ENCODE measurements around the gene TBC1D5.
"Not testable (repeated sequence)": the region's sequence is repeated elsewhere in the genome, so short reads cannot be mapped to it uniquely, and the experiment has no call there.

GRCh38 chr3:17777326-17777725, 34.9 kb upstream of the TBC1D5 start:
- TF ChIP-seq, protein P1, sequence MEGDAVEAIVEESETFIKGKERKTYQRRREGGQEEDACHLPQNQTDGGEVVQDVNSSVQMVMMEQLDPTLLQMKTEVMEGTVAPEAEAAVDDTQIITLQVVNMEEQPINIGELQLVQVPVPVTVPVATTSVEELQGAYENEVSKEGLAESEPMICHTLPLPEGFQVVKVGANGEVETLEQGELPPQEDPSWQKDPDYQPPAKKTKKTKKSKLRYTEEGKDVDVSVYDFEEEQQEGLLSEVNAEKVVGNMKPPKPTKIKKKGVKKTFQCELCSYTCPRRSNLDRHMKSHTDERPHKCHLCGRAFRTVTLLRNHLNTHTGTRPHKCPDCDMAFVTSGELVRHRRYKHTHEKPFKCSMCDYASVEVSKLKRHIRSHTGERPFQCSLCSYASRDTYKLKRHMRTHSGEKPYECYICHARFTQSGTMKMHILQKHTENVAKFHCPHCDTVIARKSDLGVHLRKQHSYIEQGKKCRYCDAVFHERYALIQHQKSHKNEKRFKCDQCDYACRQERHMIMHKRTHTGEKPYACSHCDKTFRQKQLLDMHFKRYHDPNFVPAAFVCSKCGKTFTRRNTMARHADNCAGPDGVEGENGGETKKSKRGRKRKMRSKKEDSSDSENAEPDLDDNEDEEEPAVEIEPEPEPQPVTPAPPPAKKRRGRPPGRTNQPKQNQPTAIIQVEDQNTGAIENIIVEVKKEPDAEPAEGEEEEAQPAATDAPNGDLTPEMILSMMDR (IDR thresholded peaks at IDR 0.05) = not testable (repeated sequence)
- not testable (repeated sequence) for TF ChIP-seq POLR2AphosphoS5 (IDR thresholded peaks at IDR 0.05)
